GM19455 (cell line): ENCODE data around the gene USP7.
"Not testable (repeated sequence)": the region's sequence is repeated elsewhere in the genome, so short reads cannot be mapped to it uniquely, and the experiment has no call there.

Experiments used
- ATAC-seq: cut with Tn5 transposase; IDR thresholded peaks from one replicate; pipeline ENCODE4 v1.9.1; 2021; ENCODE audit not compliant: unreplicated experiment

Gene USP7

GRCh38 chr16:8928467-8928957, 35.2 kb downstream of the USP7 start:
- no peak for ATAC-seq

- no peak for ATAC-seq
Measured at GRCh38 chr16:8926827-8927226, 36.9 kb downstream of the USP7 start.

- no peak for ATAC-seq
Measured at GRCh38 chr16:8925455-8925854, 38.3 kb downstream of the USP7 start.

GRCh38 chr16:8924214-8924613, 39.5 kb downstream of the USP7 start:
- ATAC-seq, result no peak

GRCh38 chr16:8923199-8923598, 40.5 kb downstream of the USP7 start:
- no peak for ATAC-seq

- no peak for ATAC-seq
Measured at GRCh38 chr16:8921347-8921984, 42.2 kb downstream of the USP7 start.

- ATAC-seq, result no peak
Measured at GRCh38 chr16:8920645-8921346, 42.9 kb downstream of the USP7 start.

GRCh38 chr16:8919934-8920462, 43.7 kb downstream of the USP7 start:
- ATAC-seq, result no peak

GRCh38 chr16:8919089-8919933, 44.4 kb downstream of the USP7 start:
- no peak for ATAC-seq

- not testable (repeated sequence) for ATAC-seq
Measured at GRCh38 chr16:8917336-8917735, 46.4 kb downstream of the USP7 start.

- no peak for ATAC-seq
Measured at GRCh38 chr16:8916541-8917225, 47.0 kb downstream of the USP7 start.

- ATAC-seq, result no peak
Measured at GRCh38 chr16:8915722-8916301, 47.9 kb downstream of the USP7 start.

- ATAC-seq, result no peak
Measured at GRCh38 chr16:8914098-8914497, 49.6 kb downstream of the USP7 start.

- ATAC-seq, result no peak
Measured at GRCh38 chr16:8912793-8913192, 50.9 kb downstream of the USP7 start.

- no peak for ATAC-seq
Measured at GRCh38 chr16:8910811-8911210, 52.9 kb downstream of the USP7 start.

GRCh38 chr16:8908810-8909468, 54.8 kb downstream of the USP7 start:
- ATAC-seq, result no peak

GRCh38 chr16:8907096-8907495, 56.6 kb downstream of the USP7 start:
- ATAC-seq, result no peak

GRCh38 chr16:8905795-8906591, 57.7 kb downstream of the USP7 start:
- ATAC-seq, result no peak

GRCh38 chr16:8905168-8905762, 58.4 kb downstream of the USP7 start:
- no peak for ATAC-seq
